22Rv1 (cell line): ENCODE results near the gene PYHIN1.

Experiments used
- ZFX ChIP-seq: fragments of 450-650 bp; IDR thresholded peaks from 2 replicates; pipeline ENCODE4 v1.6.1; 2017; ENCODE audit warnings: antibody characterized with exemption, borderline replicate concordance
- TF ChIP-seq, protein P1 (sequence below): fragments of 450-650 bp; IDR thresholded peaks from 2 replicates; pipeline ENCODE4 v1.5.1; 2017; ENCODE audit warnings: mild to moderate bottlenecking

DNA sequence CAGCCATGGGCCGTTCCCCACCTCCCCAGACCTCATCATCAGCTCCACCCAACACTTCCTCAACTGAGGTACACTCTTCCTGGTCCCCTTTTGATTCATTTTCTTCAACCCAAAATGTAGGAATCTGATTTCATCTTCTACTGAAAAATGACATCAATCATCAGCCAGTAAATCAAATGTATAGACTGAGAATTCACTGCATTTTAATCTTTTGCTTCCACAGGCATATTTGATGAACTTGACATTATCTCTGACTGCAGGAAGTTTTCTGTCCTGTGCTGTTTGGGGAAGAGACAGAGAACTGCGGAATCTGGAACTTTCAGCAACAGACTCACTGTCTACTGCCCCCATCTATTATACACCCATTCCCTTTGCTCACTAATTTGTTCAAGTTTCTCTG lies 7.8 kb downstream of the PYHIN1 start:
- TF ChIP-seq, protein P1, sequence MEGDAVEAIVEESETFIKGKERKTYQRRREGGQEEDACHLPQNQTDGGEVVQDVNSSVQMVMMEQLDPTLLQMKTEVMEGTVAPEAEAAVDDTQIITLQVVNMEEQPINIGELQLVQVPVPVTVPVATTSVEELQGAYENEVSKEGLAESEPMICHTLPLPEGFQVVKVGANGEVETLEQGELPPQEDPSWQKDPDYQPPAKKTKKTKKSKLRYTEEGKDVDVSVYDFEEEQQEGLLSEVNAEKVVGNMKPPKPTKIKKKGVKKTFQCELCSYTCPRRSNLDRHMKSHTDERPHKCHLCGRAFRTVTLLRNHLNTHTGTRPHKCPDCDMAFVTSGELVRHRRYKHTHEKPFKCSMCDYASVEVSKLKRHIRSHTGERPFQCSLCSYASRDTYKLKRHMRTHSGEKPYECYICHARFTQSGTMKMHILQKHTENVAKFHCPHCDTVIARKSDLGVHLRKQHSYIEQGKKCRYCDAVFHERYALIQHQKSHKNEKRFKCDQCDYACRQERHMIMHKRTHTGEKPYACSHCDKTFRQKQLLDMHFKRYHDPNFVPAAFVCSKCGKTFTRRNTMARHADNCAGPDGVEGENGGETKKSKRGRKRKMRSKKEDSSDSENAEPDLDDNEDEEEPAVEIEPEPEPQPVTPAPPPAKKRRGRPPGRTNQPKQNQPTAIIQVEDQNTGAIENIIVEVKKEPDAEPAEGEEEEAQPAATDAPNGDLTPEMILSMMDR, result no peak
- TF ChIP-seq ZFX, result no peak
